ENCODE data around the gene CANT1. TPM values are rescaled to one million over a fixed set of nuclear protein-coding genes. Genes with fewer than 3 reads are reported as not detected.
A peak's percentile ranks its signal among the peaks of the same experiment; 100 is the strongest.

Gene CANT1
- total RNA-seq, 1 experiment from 2014 or later: 54.2 TPM

- TF ChIP-seq CTCF (conservative IDR thresholded peaks at IDR 0.05; ENCODE audit: low read depth, low read length): no peak
- no peak for TF ChIP-seq EZH2 (IDR thresholded peaks at IDR 0.05; ENCODE audit: borderline replicate concordance, low read depth, low read length, poor library complexity, severe bottlenecking)
- BruUV-seq (replicated peaks): no TSS peak
- H3K9me3 ChIP-seq (ENCODE audit: low read depth, low read length, poor library complexity, severe bottlenecking): peaks cover 27% of the 10 kb centered on the region
Observed at GRCh38 chr17:79012563-79013134, 3.1 kb upstream of the CANT1 start.

GRCh38 chr17:79011451-79012147 lies 2.0 kb upstream of the CANT1 start:
- no peak for TF ChIP-seq CTCF (conservative IDR thresholded peaks at IDR 0.05; ENCODE audit: low read depth, low read length)
- TF ChIP-seq EZH2 (IDR thresholded peaks at IDR 0.05; ENCODE audit: borderline replicate concordance, low read depth, low read length, poor library complexity, severe bottlenecking): no peak
- peaks cover 6% of the 10 kb centered on the region for H3K4me1 ChIP-seq (ENCODE audit: insufficient read depth, low read length, poor library complexity, severe bottlenecking)
- DNase-seq (ENCODE audit: low spot score): no peak
- H3K4me3 ChIP-seq (ENCODE audit: low read depth, low read length, poor library complexity, severe bottlenecking): no peak overlapping the region
- H3K36me3 ChIP-seq (ENCODE audit: insufficient read depth, low read length, poor library complexity, severe bottlenecking): no peaks in the 10 kb centered on the region
- no peaks in the 10 kb centered on the region for H3K27me3 ChIP-seq (replicated peaks; ENCODE audit: insufficient read depth, low read depth, low read length, poor library complexity)
- BruUV-seq (replicated peaks): no TSS peak
- intact Hi-C loops (cut with micrococcal nuclease; ENCODE audit: unreplicated experiment): no loop called here
- peaks cover 27% of the 10 kb centered on the region for H3K9me3 ChIP-seq (ENCODE audit: low read depth, low read length, poor library complexity, severe bottlenecking)
- ChIA-PET CTCF (no interaction called here), POLR2A (ENCODE audit: low non-redundant PET) (no interaction called here)
- H3K27ac ChIP-seq (ENCODE audit: low read depth, low read length, poor library complexity, severe bottlenecking): no peak overlapping the region

More at GRCh38 chr17:79012563-79013134, 3.1 kb upstream of the CANT1 start:
- POLR2A ChIA-PET (ENCODE audit: low non-redundant PET): no interaction called here
- intact Hi-C loops (cut with micrococcal nuclease; ENCODE audit: unreplicated experiment): no loop called here
- Histone ChIP-seq H3K4me3 (ENCODE audit: low read depth, low read length, poor library complexity, severe bottlenecking) (no peak overlapping the region), H3K27ac (ENCODE audit: low read depth, low read length, poor library complexity, severe bottlenecking) (no peak overlapping the region), H3K27me3 (replicated peaks; ENCODE audit: insufficient read depth, low read depth, low read length, poor library complexity) (no peaks in the 10 kb centered on the region), H3K36me3 (ENCODE audit: insufficient read depth, low read length, poor library complexity, severe bottlenecking) (no peaks in the 10 kb centered on the region), H3K4me1 (ENCODE audit: insufficient read depth, low read length, poor library complexity, severe bottlenecking) (peaks cover 6% of the 10 kb centered on the region)
- DNase-seq (ENCODE audit: low spot score): no peak
- CTCF ChIA-PET: no interaction called here

- POLR2A ChIA-PET (ENCODE audit: low non-redundant PET): no interaction called here
- H3K27ac ChIP-seq (ENCODE audit: low read depth, low read length, poor library complexity, severe bottlenecking): peak overlapping the region; percentile 91
Observed at GRCh38 chr17:79010304-79010646, 711 bp upstream of the CANT1 start.

More at GRCh38 chr17:79010304-79010646, 711 bp upstream of the CANT1 start:
- H3K27me3 ChIP-seq (replicated peaks; ENCODE audit: insufficient read depth, low read depth, low read length, poor library complexity): no peaks in the 10 kb centered on the region
- peaks cover 6% of the 10 kb centered on the region for H3K4me1 ChIP-seq (ENCODE audit: insufficient read depth, low read length, poor library complexity, severe bottlenecking)
- no peaks in the 10 kb centered on the region for H3K36me3 ChIP-seq (ENCODE audit: insufficient read depth, low read length, poor library complexity, severe bottlenecking)
- H3K4me3 ChIP-seq (ENCODE audit: low read depth, low read length, poor library complexity, severe bottlenecking): peak overlapping the region; percentile 99
- BruUV-seq (replicated peaks): no TSS peak
- CTCF ChIA-PET: interaction anchor here (1.4 kb wide), 1 partner anchor 36 kb away, joined by 5 read pairs; no protein-coding TSS in a partner anchor
- no peak for DNase-seq (ENCODE audit: low spot score)
- TF ChIP-seq CTCF (conservative IDR thresholded peaks at IDR 0.05; ENCODE audit: low read depth, low read length) (no peak), EZH2 (IDR thresholded peaks at IDR 0.05; ENCODE audit: borderline replicate concordance, low read depth, low read length, poor library complexity, severe bottlenecking) (no peak)
- H3K9me3 ChIP-seq (ENCODE audit: low read depth, low read length, poor library complexity, severe bottlenecking): peaks cover 18% of the 10 kb centered on the region
- intact Hi-C loops (cut with micrococcal nuclease; ENCODE audit: unreplicated experiment): no loop called here
